Fibroblast of mammary gland (primary cell): ENCODE data around the gene SPPL3.
"Not testable (repeated sequence)": the region's sequence is repeated elsewhere in the genome, so short reads cannot be mapped to it uniquely, and the experiment has no call there.

Experiments used
- DNase-seq: peaks from one replicate; pipeline ENCODE4 v3.0.0-alpha.2; 2010; ENCODE audit warnings: low read depth
- H3K4me3 ChIP-seq: 2 replicates; pipeline ENCODE4 v1.5.1; 2011; ENCODE audit warnings: low read depth, mild to moderate bottlenecking, low read length, moderate library complexity; ENCODE audit not compliant: control insufficient read depth
- TF ChIP-seq, protein P1 (sequence below): conservative IDR thresholded peaks from 2 replicates; pipeline ENCODE4 v1.5.1; 2011; ENCODE audit warnings: low read depth, low read length, inconsistent platforms; ENCODE audit not compliant: control insufficient read depth, insufficient read depth

Gene SPPL3, protein sequence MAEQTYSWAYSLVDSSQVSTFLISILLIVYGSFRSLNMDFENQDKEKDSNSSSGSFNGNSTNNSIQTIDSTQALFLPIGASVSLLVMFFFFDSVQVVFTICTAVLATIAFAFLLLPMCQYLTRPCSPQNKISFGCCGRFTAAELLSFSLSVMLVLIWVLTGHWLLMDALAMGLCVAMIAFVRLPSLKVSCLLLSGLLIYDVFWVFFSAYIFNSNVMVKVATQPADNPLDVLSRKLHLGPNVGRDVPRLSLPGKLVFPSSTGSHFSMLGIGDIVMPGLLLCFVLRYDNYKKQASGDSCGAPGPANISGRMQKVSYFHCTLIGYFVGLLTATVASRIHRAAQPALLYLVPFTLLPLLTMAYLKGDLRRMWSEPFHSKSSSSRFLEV

GRCh38 chr12:120904197-120904773, at the start of gene SPPL3:
Gene SPPL3 (minus strand): TSS chr12:120904358. CDS start chr12:120903867, 491 bp downstream.
- H3K4me3 ChIP-seq = peak within 1 kb of the TSS; percentile 81
- DNase-seq = peak; percentile 68
- TF ChIP-seq, protein P1, sequence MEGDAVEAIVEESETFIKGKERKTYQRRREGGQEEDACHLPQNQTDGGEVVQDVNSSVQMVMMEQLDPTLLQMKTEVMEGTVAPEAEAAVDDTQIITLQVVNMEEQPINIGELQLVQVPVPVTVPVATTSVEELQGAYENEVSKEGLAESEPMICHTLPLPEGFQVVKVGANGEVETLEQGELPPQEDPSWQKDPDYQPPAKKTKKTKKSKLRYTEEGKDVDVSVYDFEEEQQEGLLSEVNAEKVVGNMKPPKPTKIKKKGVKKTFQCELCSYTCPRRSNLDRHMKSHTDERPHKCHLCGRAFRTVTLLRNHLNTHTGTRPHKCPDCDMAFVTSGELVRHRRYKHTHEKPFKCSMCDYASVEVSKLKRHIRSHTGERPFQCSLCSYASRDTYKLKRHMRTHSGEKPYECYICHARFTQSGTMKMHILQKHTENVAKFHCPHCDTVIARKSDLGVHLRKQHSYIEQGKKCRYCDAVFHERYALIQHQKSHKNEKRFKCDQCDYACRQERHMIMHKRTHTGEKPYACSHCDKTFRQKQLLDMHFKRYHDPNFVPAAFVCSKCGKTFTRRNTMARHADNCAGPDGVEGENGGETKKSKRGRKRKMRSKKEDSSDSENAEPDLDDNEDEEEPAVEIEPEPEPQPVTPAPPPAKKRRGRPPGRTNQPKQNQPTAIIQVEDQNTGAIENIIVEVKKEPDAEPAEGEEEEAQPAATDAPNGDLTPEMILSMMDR = no peak

- H3K4me3 ChIP-seq = no peak overlapping the region
- DNase-seq = no peak
- TF ChIP-seq, protein P1 = no peak
Measured at GRCh38 chr12:120950807-120951206, 46.6 kb upstream of the SPPL3 start.

DNA sequence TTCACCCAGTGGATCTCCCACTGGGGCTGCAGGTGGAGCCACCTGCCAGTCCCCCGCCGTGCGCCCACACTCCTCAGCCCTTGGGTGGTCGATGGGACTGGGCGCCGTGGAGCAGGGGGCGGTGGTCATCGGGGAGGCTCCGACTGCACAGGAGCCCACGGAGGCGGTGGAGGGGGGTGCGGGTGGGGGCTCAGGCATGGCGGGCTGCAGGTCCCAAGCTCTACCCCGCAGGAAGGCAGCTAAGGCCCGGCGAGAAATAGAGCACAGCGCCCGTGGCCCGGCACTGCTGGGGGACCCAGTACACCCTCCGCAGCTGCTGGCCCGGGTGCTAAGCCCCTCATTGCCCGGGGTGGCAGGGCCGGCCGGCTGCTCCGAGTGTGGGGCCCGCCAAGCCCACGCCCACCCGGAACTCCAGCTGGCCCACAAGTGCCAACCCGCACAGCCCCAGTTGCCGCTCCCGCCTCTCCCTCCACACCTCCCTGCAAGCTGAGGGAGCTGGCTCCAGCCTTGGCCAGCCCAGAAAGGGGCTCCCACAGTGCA, 46.2 kb upstream of the SPPL3 start:
- not testable (repeated sequence) for H3K4me3 ChIP-seq, DNase-seq

- DNase-seq, H3K4me3 ChIP-seq: not testable (repeated sequence)
Measured at GRCh38 chr12:120945516-120945915, 41.4 kb upstream of the SPPL3 start.

- TF ChIP-seq, protein P1 = peak; percentile 82
- peak; percentile 41 for DNase-seq
- no peak overlapping the region for H3K4me3 ChIP-seq
Measured at GRCh38 chr12:120944645-120945217, 40.6 kb upstream of the SPPL3 start.

GRCh38 chr12:120943482-120943881, 39.3 kb upstream of the SPPL3 start:
- no peak overlapping the region for H3K4me3 ChIP-seq
- TF ChIP-seq, protein P1 = no peak
- no peak for DNase-seq

- TF ChIP-seq, protein P1 = no peak
- H3K4me3 ChIP-seq = no peak overlapping the region
- no peak for DNase-seq
Measured at GRCh38 chr12:120941846-120942405, 37.8 kb upstream of the SPPL3 start.
